Endothelial cell of umbilical vein (primary cell): ENCODE results near the gene CASP3. TPM values are rescaled to one million over a fixed set of nuclear protein-coding genes. Genes with fewer than 3 reads are reported as not detected.

Experiments used
- BruUV-seq: library from RNA; stranded (reverse); fragments of 400-500 nt; replicated peaks from 2 replicates; lab custom pipeline; 2021; lab: Mats Ljungman, UMichigan
- CTCF ChIA-PET: fragments of 300-600, 350-600 bp; sonication (Branson Sonifier 250); formaldehyde crosslinking; loops from one replicate; lab custom pipeline; 2021; ENCODE audit warnings: antibody characterized with exemption, inconsistent platforms; lab: Charles Lee
- POLR2A ChIA-PET: fragments of 300-600, 350-600 bp; sonication (Branson Sonifier 250); formaldehyde crosslinking; loops from one replicate; lab custom pipeline; 2021; ENCODE audit warnings: antibody characterized with exemption, inconsistent platforms; lab: Charles Lee
- DNase-seq: peaks from one replicate; pipeline ENCODE4 v3.0.0-alpha.2; 2011; ENCODE audit warnings: low read depth, low spot score
- FAIRE-seq: peaks from 2 replicates; lab custom pipeline; 2011; peaks lifted over from hg19 to GRCh38; lab: Jason Lieb, UNC
- H2AFZ ChIP-seq: 2 replicates; pipeline ENCODE4 v1.6.0; 2012; ENCODE audit warnings: low read depth, low read length, control low read depth, inconsistent platforms
- H3K27ac ChIP-seq: 2 replicates; pipeline ENCODE4 v1.5.1; 2011; ENCODE audit warnings: low read depth, mild to moderate bottlenecking, control low read depth, low read length, moderate library complexity; ENCODE audit not compliant: insufficient read depth
- H3K27me3 ChIP-seq, 2 experiments: 2 replicates each; pipeline versions ENCODE4 v1.6.0 to v1.6.1; 2011; ENCODE audit warnings: low read length in 2 of 2, mixed read lengths in 1 of 2; ENCODE audit not compliant: control insufficient read depth in 2 of 2, insufficient read depth in 2 of 2
- H3K36me3 ChIP-seq, 2 experiments: 2 replicates in 1 of 2; 3 replicates in 1 of 2; pipeline ENCODE4 v1.5.1; 2011; ENCODE audit warnings: low read length in 2 of 2, mild to moderate bottlenecking in 1 of 2, moderate library complexity in 1 of 2; ENCODE audit not compliant: control insufficient read depth in 2 of 2, insufficient read depth in 2 of 2; ENCODE audit errors: extremely low read depth in 1 of 2
- H3K4me1 ChIP-seq: 3 replicates; pipeline ENCODE4 v1.5.1; 2011; ENCODE audit warnings: mild to moderate bottlenecking, low read length; ENCODE audit not compliant: control insufficient read depth, insufficient read depth; ENCODE audit errors: extremely low read depth
- H3K4me2 ChIP-seq: 2 replicates; pipeline ENCODE4 v1.6.1; 2011; ENCODE audit warnings: low read length, control low read depth, mixed read lengths; ENCODE audit not compliant: insufficient read depth
- H3K4me3 ChIP-seq, 3 experiments: fragments of 200-600 bp in 1 of 3; sonication (generic), shearing (Covaris generic) in 1 of 3; replicated peaks in 1 of 3; 2 replicates each; pipeline ENCODE4 v1.5.1; 2011 to 2016; ENCODE audit warnings: control low read depth in 3 of 3, low read length in 3 of 3, mild to moderate bottlenecking in 2 of 3, inconsistent platforms in 1 of 3, low read depth in 1 of 3, moderate library complexity in 1 of 3; ENCODE audit not compliant: insufficient read depth in 1 of 3
- H3K79me2 ChIP-seq: 2 replicates; pipeline ENCODE4 v1.6.0; 2012; ENCODE audit warnings: low read length, inconsistent platforms; ENCODE audit not compliant: control insufficient read depth, insufficient read depth
- H3K9ac ChIP-seq: replicated peaks from 2 replicates; pipeline ENCODE3; 2011; ENCODE audit warnings: low read length, control low read depth; ENCODE audit not compliant: insufficient read depth; ENCODE audit errors: extremely low read depth
- H3K9me1 ChIP-seq: replicated peaks from 3 replicates; pipeline ENCODE4 v1.6.0; 2011; ENCODE audit warnings: mild to moderate bottlenecking, low read length; ENCODE audit not compliant: control insufficient read depth, insufficient read depth; ENCODE audit errors: extremely low read depth
- H3K9me3 ChIP-seq: replicated peaks from 2 replicates; pipeline ENCODE4 v1.5.1; 2012; ENCODE audit warnings: low read length, inconsistent platforms; ENCODE audit not compliant: control insufficient read depth, insufficient read depth
- H4K20me1 ChIP-seq: replicated peaks from 2 replicates; pipeline ENCODE3; 2011; ENCODE audit warnings: mild to moderate bottlenecking, low read length; ENCODE audit not compliant: control insufficient read depth, insufficient read depth; ENCODE audit errors: extremely low read depth
- EZH2 ChIP-seq: IDR thresholded peaks from 2 replicates; pipeline ENCODE4 v1.6.1; 2012; ENCODE audit warnings: borderline replicate concordance, low read depth, mild to moderate bottlenecking, moderate library complexity, low read length, inconsistent platforms; ENCODE audit not compliant: severe bottlenecking
- FOS ChIP-seq: IDR thresholded peaks from 2 replicates; pipeline ENCODE4 v1.6.1; 2011; ENCODE audit warnings: mild to moderate bottlenecking, low read length, moderate library complexity, borderline replicate concordance; ENCODE audit not compliant: insufficient read depth
- GATA2 ChIP-seq: IDR thresholded peaks from 2 replicates; pipeline ENCODE4 v1.7.0; 2011; ENCODE audit warnings: low read depth, mild to moderate bottlenecking, moderate library complexity, mixed read lengths, low read length; ENCODE audit not compliant: insufficient read length, insufficient read depth
- POLR2A ChIP-seq: IDR thresholded peaks from 2 replicates; pipeline ENCODE4 v1.6.1; 2012; ENCODE audit warnings: low read depth, mild to moderate bottlenecking, control low read depth, low read length
- POLR2AphosphoS5 ChIP-seq: IDR thresholded peaks from 2 replicates; pipeline ENCODE4 v1.6.1; 2012; ENCODE audit warnings: low read depth, mild to moderate bottlenecking, control low read depth, low read length, moderate library complexity; ENCODE audit not compliant: insufficient read depth
- dilution Hi-C: fragments of 300-500 bp; cut with MboI; formaldehyde crosslinking; loops from one replicate; pipeline ENCODE4 v1.15.0; 2019; ENCODE audit warnings: low sequenced_read_pairs; ENCODE audit not compliant: extremely low pct_ligation_motif_present
- intact Hi-C: fragments of 100-400 bp; cut with micrococcal nuclease; formaldehyde crosslinking; loops from one replicate; pipeline ENCODE4 v1.10.0; 2022
- polyA plus RNA-seq, 4 experiments: library from polyadenylated mRNA; depleted of rRNA in 3 of 4; stranded (reverse) in 3 of 4; unstranded in 1 of 4; fragments of >200 nt; gene quantifications; 2 replicates each; pipeline versions ENCODE4 v1.2.1 to v1.2.3, GENCODE V29; 2011 to 2012; ENCODE audit warnings: missing spikeins in 1 of 4
- total RNA-seq: library from RNA; stranded (reverse); gene quantifications from 2 replicates; pipeline ENCODE4 v1.2.3, GENCODE V29; 2021
- TF ChIP-seq, protein P1 (sequence below): IDR thresholded peaks from 2 replicates; pipeline ENCODE4 v1.6.1; 2011; ENCODE audit not compliant: insufficient read depth, insufficient read length
- TF ChIP-seq, protein P2 (sequence below), 2 donors: IDR thresholded peaks; 1 replicate in 1 of 2; 2 replicates in 1 of 2; pipeline ENCODE4 v1.5.1; 2011; ENCODE audit warnings: low read length in 2 of 2, mild to moderate bottlenecking in 2 of 2, moderate library complexity in 2 of 2, control low read depth in 1 of 2, inconsistent platforms in 1 of 2, low read depth in 1 of 2; ENCODE audit not compliant: insufficient read depth in 1 of 2; ENCODE audit errors: extremely low read depth in 1 of 2

The CASP3 gene
- total and polyA plus RNA-seq, 2 donors (not counting 3 experiments of a cell fraction or from before 2014, with no cell fraction given), result 26.0 to 54.5 TPM

DNA sequence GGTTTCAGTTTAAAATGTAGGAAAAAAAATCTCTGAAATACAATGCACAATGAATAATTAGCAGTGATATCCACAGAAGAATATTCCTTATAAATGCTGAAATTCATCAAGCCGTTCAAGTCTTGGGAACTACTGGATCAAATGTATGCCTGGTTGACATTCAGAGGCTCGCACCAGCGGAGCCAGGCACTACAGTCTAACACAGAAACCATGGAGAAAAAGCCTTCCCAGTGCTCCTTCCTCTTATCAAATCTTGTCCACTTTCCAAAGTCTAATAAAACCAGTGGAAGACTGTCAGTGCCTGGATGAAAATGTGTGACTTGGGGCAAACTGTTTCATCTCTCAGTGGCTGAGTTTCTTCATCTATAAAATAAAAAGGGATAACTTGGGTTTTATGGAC is 48.7 kb upstream of the CASP3 start:
- intact Hi-C loops (no loop called here), dilution Hi-C loops (no loop called here)
- no peaks in the 10 kb centered on the region for H3K9me1 ChIP-seq
- no peak overlapping the region for H3K4me3 ChIP-seq
- H3K9ac ChIP-seq, result no peak overlapping the region
- ChIA-PET POLR2A (no interaction called here), CTCF (interaction anchor here (1.1 kb wide), 1 partner anchor 48 kb away, joined by 3 read pairs; the partner anchor contains the start of genes CASP3 and PRIMPOL)
- H2AFZ ChIP-seq, result no peak overlapping the region
- H3K27ac ChIP-seq, result no peak overlapping the region
- H3K79me2 ChIP-seq, result no peaks in the 10 kb centered on the region
- H3K4me2 ChIP-seq, result no peak overlapping the region
- no peaks in the 10 kb centered on the region for H4K20me1 ChIP-seq
- peaks cover 3 to 7% of the 10 kb centered on the region in 2 experiments for H3K36me3 ChIP-seq
- H3K9me3 ChIP-seq, result no peaks in the 10 kb centered on the region
- H3K27me3 ChIP-seq, result no peaks in the 10 kb centered on the region
- FAIRE-seq, result no peak
- no TSS peak for BruUV-seq
- DNase-seq, result no peak
- TF ChIP-seq, protein P1, sequence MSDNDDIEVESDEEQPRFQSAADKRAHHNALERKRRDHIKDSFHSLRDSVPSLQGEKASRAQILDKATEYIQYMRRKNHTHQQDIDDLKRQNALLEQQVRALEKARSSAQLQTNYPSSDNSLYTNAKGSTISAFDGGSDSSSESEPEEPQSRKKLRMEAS, result no peak
- TF ChIP-seq FOS (no peak), POLR2AphosphoS5 (no peak), EZH2 (no peak), POLR2A (no peak), GATA2 (no peak)
- TF ChIP-seq, protein P2, sequence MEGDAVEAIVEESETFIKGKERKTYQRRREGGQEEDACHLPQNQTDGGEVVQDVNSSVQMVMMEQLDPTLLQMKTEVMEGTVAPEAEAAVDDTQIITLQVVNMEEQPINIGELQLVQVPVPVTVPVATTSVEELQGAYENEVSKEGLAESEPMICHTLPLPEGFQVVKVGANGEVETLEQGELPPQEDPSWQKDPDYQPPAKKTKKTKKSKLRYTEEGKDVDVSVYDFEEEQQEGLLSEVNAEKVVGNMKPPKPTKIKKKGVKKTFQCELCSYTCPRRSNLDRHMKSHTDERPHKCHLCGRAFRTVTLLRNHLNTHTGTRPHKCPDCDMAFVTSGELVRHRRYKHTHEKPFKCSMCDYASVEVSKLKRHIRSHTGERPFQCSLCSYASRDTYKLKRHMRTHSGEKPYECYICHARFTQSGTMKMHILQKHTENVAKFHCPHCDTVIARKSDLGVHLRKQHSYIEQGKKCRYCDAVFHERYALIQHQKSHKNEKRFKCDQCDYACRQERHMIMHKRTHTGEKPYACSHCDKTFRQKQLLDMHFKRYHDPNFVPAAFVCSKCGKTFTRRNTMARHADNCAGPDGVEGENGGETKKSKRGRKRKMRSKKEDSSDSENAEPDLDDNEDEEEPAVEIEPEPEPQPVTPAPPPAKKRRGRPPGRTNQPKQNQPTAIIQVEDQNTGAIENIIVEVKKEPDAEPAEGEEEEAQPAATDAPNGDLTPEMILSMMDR (IDR thresholded peaks at IDR 0.05; ENCODE audit: extremely low read depth in 1 of 2, insufficient read depth in 1 of 2, low read depth in 1 of 2, low read length in 2 of 2), result no peak
- H3K4me1 ChIP-seq, result no peaks in the 10 kb centered on the region
